Keratinocyte (primary cell): ENCODE data around the gene TFPI2. TPM values are rescaled to one million over a fixed set of nuclear protein-coding genes. Genes with fewer than 3 reads are reported as not detected.

Experiments
- DNase-seq: peaks from one replicate; pipeline ENCODE4 v3.0.0-alpha.2; 2011; ENCODE audit warnings: low read depth, missing footprints, low spot score
- FAIRE-seq: peaks from 2 replicates; lab custom pipeline; 2011; peaks lifted over from hg19 to GRCh38; lab: Jason Lieb, UNC
- H2AFZ ChIP-seq: 2 replicates; pipeline ENCODE4 v1.6.0; 2012; ENCODE audit warnings: low read length, control low read depth, inconsistent platforms; ENCODE audit not compliant: control insufficient read depth
- H3K27ac ChIP-seq: 2 replicates; pipeline ENCODE4 v1.5.1; 2011; ENCODE audit warnings: low read length; ENCODE audit not compliant: control insufficient read depth, insufficient read depth
- H3K27me3 ChIP-seq: 3 replicates; pipeline ENCODE4 v1.6.0; 2011; ENCODE audit warnings: low read length; ENCODE audit not compliant: control insufficient read depth, insufficient read depth; ENCODE audit errors: extremely low read depth
- H3K36me3 ChIP-seq, 2 experiments: 2 replicates in 1 of 2; 3 replicates in 1 of 2; pipeline ENCODE4 v1.5.1; 2011; ENCODE audit warnings: low read length in 2 of 2, mild to moderate bottlenecking in 1 of 2; ENCODE audit not compliant: control insufficient read depth in 2 of 2, insufficient read depth in 2 of 2; ENCODE audit errors: extremely low read depth in 1 of 2
- H3K4me1 ChIP-seq: 3 replicates; pipeline ENCODE4 v1.5.1; 2011; ENCODE audit warnings: low read length; ENCODE audit not compliant: control insufficient read depth, insufficient read depth; ENCODE audit errors: extremely low read depth
- H3K4me2 ChIP-seq: 3 replicates; pipeline ENCODE4 v1.6.0; 2011; ENCODE audit warnings: low read depth, low read length; ENCODE audit not compliant: control insufficient read depth, insufficient read depth; ENCODE audit errors: extremely low read depth
- H3K4me3 ChIP-seq, 3 experiments: fragments of 200-600 bp in 1 of 3; sonication (generic) in 1 of 3; 2 replicates in 2 of 3; 3 replicates in 1 of 3; pipeline ENCODE4 v1.5.1; 2011 to 2016; ENCODE audit warnings: low read length in 3 of 3, mild to moderate bottlenecking in 3 of 3, control low read depth in 2 of 3, inconsistent platforms in 1 of 3, low read depth in 1 of 3, mixed read lengths in 1 of 3, mixed run types in 1 of 3, moderate library complexity in 1 of 3; ENCODE audit not compliant: control insufficient read depth in 2 of 3, insufficient read depth in 2 of 3; ENCODE audit errors: extremely low read depth in 1 of 3
- H3K79me2 ChIP-seq: 2 replicates; pipeline ENCODE4 v1.6.0; 2012; ENCODE audit warnings: low read length; ENCODE audit not compliant: control insufficient read depth, insufficient read depth
- H3K9ac ChIP-seq: 3 replicates; pipeline ENCODE4 v1.6.0; 2011; ENCODE audit warnings: low read length; ENCODE audit not compliant: control insufficient read depth, insufficient read depth; ENCODE audit errors: extremely low read depth
- H3K9me1 ChIP-seq: 3 replicates; pipeline ENCODE4 v1.6.0; 2011; ENCODE audit warnings: low read length; ENCODE audit not compliant: control insufficient read depth, insufficient read depth; ENCODE audit errors: extremely low read depth
- H3K9me3 ChIP-seq: 2 replicates; pipeline ENCODE4 v1.5.1; 2012; ENCODE audit warnings: low read depth, low read length; ENCODE audit not compliant: control insufficient read depth
- H4K20me1 ChIP-seq: 3 replicates; pipeline ENCODE4 v1.6.0; 2011; ENCODE audit warnings: low read length; ENCODE audit not compliant: control insufficient read depth, insufficient read depth; ENCODE audit errors: extremely low read depth
- EZH2 ChIP-seq: IDR thresholded peaks from one replicate; pipeline ENCODE4 v1.6.1; 2012; ENCODE audit warnings: inconsistent platforms, mild to moderate bottlenecking, low read length, moderate library complexity
- dilution Hi-C: fragments of 300-500 bp; cut with MboI; formaldehyde crosslinking; loops from one replicate; pipeline ENCODE4 v1.7.0; 2020; ENCODE audit warnings: low sequenced_read_pairs; ENCODE audit not compliant: extremely low pct_ligation_motif_present
- polyA plus RNA-seq, 5 experiments: library from polyadenylated mRNA; depleted of rRNA in 3 of 5; stranded (reverse) in 3 of 5; stranded (forward) in 1 of 5; unstranded in 1 of 5; fragments of >200 nt; gene quantifications; 1 replicate in 1 of 5; 2 replicates in 3 of 5; 3 replicates in 1 of 5; pipeline versions ENCODE4 v1.2.1 to v1.2.3, GENCODE V29; 2011 to 2012; ENCODE audit warnings: missing spikeins in 2 of 5, low read depth in 1 of 5, low replicate concordance in 1 of 5
- TF ChIP-seq, protein P1 (sequence below), 3 experiments: IDR thresholded peaks in 1 of 3; conservative IDR thresholded peaks in 1 of 3; optimal IDR thresholded peaks in 1 of 3; 2 replicates in 2 of 3; 3 replicates in 1 of 3; pipeline versions ENCODE3 to v1.5.1; 2011; ENCODE audit warnings: low read length in 3 of 3, mild to moderate bottlenecking in 3 of 3, moderate library complexity in 2 of 3, control low read depth in 1 of 3, inconsistent platforms in 1 of 3; ENCODE audit not compliant: insufficient read depth in 2 of 3; ENCODE audit errors: extremely low read depth in 1 of 3

Gene TFPI2
- polyA plus RNA-seq, 1 donor (not counting 4 experiments of a cell fraction or from before 2014, with no cell fraction given) = 87.2 TPM

DNA sequence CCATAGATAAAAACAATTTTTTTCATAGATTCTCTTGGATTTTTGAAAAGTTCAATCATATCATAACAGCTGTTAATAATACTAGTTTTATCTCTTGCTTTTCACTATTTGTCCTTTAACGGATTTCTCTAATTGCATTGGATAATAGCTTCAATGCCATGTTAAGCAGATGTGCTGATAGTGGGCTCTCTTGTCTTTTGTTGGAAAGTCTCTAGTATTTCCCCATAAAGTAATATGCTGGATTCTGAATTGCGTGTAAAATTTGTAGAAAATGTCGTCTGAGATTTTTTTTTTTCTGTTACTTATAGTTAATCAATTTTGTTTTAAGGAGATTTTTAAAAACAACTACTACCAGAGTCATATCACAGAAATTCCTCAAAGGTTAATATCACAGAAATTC is 53.3 kb downstream of the TFPI2 start:
- TF ChIP-seq, protein P1, sequence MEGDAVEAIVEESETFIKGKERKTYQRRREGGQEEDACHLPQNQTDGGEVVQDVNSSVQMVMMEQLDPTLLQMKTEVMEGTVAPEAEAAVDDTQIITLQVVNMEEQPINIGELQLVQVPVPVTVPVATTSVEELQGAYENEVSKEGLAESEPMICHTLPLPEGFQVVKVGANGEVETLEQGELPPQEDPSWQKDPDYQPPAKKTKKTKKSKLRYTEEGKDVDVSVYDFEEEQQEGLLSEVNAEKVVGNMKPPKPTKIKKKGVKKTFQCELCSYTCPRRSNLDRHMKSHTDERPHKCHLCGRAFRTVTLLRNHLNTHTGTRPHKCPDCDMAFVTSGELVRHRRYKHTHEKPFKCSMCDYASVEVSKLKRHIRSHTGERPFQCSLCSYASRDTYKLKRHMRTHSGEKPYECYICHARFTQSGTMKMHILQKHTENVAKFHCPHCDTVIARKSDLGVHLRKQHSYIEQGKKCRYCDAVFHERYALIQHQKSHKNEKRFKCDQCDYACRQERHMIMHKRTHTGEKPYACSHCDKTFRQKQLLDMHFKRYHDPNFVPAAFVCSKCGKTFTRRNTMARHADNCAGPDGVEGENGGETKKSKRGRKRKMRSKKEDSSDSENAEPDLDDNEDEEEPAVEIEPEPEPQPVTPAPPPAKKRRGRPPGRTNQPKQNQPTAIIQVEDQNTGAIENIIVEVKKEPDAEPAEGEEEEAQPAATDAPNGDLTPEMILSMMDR (optimal IDR thresholded peaks at IDR 0.05 in 1 of 3, IDR thresholded peaks at IDR 0.05 in 1 of 3, conservative IDR thresholded peaks at IDR 0.05 in 1 of 3; ENCODE audit: extremely low read depth in 1 of 3, insufficient read depth in 2 of 3, low read length in 3 of 3) = no peak
- TF ChIP-seq EZH2 = no peak
- H3K79me2 ChIP-seq = no peaks in the 10 kb centered on the region
- H3K9me3 ChIP-seq = no peaks in the 10 kb centered on the region
- H3K4me1 ChIP-seq = no peaks in the 10 kb centered on the region
- H3K4me3 ChIP-seq = no peak overlapping the region
- H3K36me3 ChIP-seq = no peaks in the 10 kb centered on the region
- H4K20me1 ChIP-seq = no peaks in the 10 kb centered on the region
- no peaks in the 10 kb centered on the region for H3K9me1 ChIP-seq
- H3K27ac ChIP-seq = no peak overlapping the region
- no peak overlapping the region for H3K4me2 ChIP-seq
- H3K9ac ChIP-seq = no peak overlapping the region
- FAIRE-seq (no peak), DNase-seq (no peak)
- dilution Hi-C loops = no loop called here
- H3K27me3 ChIP-seq = peaks cover 7% of the 10 kb centered on the region
- no peak overlapping the region for H2AFZ ChIP-seq

GRCh38 chr7:93836116-93836515 is 54.4 kb downstream of the TFPI2 start:
- DNase-seq = no peak
- TF ChIP-seq EZH2 = no peak
- TF ChIP-seq, protein P1 (optimal IDR thresholded peaks at IDR 0.05 in 1 of 3, IDR thresholded peaks at IDR 0.05 in 1 of 3, conservative IDR thresholded peaks at IDR 0.05 in 1 of 3; ENCODE audit: extremely low read depth in 1 of 3, insufficient read depth in 2 of 3, low read length in 3 of 3) = no peak
- no peaks in the 10 kb centered on the region for H3K9me3 ChIP-seq
- H4K20me1 ChIP-seq = no peaks in the 10 kb centered on the region
- peaks cover 7% of the 10 kb centered on the region for H3K27me3 ChIP-seq
- no peak overlapping the region for H3K4me3 ChIP-seq
- FAIRE-seq = no peak
- dilution Hi-C loops = no loop called here
- H3K27ac ChIP-seq = no peak overlapping the region
- no peaks in the 10 kb centered on the region for H3K79me2 ChIP-seq
- no peak overlapping the region for H3K4me2 ChIP-seq
- H3K4me1 ChIP-seq = no peaks in the 10 kb centered on the region
- no peak overlapping the region for H2AFZ ChIP-seq
- no peak overlapping the region for H3K9ac ChIP-seq
- no peaks in the 10 kb centered on the region for H3K9me1 ChIP-seq
- no peaks in the 10 kb centered on the region for H3K36me3 ChIP-seq
